ENCODE measurements around the gene CYP19A1.

CYP19A1 gene

DNA sequence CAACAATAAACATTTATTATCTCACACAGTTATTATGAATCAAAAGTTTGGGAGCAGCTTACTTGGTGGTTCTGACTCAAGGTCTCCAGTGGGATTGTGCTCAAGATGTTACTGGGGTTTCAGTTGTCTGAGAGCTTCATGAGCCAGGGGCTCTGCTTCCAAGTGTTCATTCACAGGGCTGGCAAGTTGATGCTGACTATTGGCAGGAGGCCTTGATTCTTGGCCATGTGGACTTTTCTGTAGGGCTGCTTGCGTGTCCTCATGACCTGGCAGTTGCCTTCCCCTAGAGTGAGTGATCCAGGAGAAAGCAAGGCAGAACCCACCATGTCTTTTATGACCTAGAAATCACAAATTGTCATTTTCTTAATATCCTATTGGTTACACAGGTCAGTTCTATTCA lies 156.5 kb downstream of the CYP19A1 start:
- ATAC-seq (ENCODE audit: low read depth) (no peak), DNase-seq (ENCODE audit: low spot score) (no peak)
- peaks cover 3% of the 10 kb centered on the region for H3K27me3 ChIP-seq (ENCODE audit: insufficient read depth, poor library complexity, severe bottlenecking)
- no peak for TF ChIP-seq CTCF (IDR thresholded peaks at IDR 0.05; ENCODE audit: poor library complexity, severe bottlenecking)
- no peak overlapping the region for H3K4me3 ChIP-seq (ENCODE audit: severe bottlenecking)
- no peaks in the 10 kb centered on the region for H3K36me3 ChIP-seq (ENCODE audit: low read depth)
- no peak overlapping the region for H3K27ac ChIP-seq (ENCODE audit: poor library complexity, severe bottlenecking)
- H3K4me1 ChIP-seq (ENCODE audit: insufficient read depth, poor library complexity, severe bottlenecking): no peaks in the 10 kb centered on the region
- H3K9me3 ChIP-seq (ENCODE audit: severe bottlenecking): no peaks in the 10 kb centered on the region

GRCh38 chr15:51181221-51181620 lies 157.2 kb downstream of the CYP19A1 start:
- H3K4me3 ChIP-seq (ENCODE audit: severe bottlenecking): no peak overlapping the region
- no peak overlapping the region for H3K27ac ChIP-seq (ENCODE audit: poor library complexity, severe bottlenecking)
- ATAC-seq (ENCODE audit: low read depth) (no peak), DNase-seq (ENCODE audit: low spot score) (no peak)
- H3K36me3 ChIP-seq (ENCODE audit: low read depth): no peaks in the 10 kb centered on the region
- no peaks in the 10 kb centered on the region for H3K4me1 ChIP-seq (ENCODE audit: insufficient read depth, poor library complexity, severe bottlenecking)
- no peaks in the 10 kb centered on the region for H3K9me3 ChIP-seq (ENCODE audit: severe bottlenecking)
- TF ChIP-seq CTCF (IDR thresholded peaks at IDR 0.05; ENCODE audit: poor library complexity, severe bottlenecking): no peak
- peaks cover 3% of the 10 kb centered on the region for H3K27me3 ChIP-seq (ENCODE audit: insufficient read depth, poor library complexity, severe bottlenecking)

DNA sequence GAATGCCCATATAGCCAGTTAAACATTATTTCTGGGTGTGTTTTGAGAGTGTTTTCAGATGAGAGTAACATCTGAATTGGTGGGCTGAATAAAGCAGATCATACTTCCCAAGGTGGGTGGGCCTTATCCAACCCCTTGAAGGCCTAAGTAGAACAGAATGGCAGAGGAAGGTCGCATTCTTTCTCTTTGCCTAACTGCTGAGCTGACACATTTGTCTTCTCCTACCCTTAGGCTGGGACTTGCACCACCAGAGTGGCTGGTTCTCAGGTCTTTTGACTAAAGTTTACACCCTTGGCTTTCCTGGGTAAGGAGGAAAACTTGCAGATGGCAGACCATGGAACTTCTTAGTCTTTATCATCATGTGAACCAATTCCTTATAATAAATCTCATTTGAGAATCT lies 157.9 kb downstream of the CYP19A1 start:
- no peak overlapping the region for H3K27ac ChIP-seq (ENCODE audit: poor library complexity, severe bottlenecking)
- TF ChIP-seq CTCF (IDR thresholded peaks at IDR 0.05; ENCODE audit: poor library complexity, severe bottlenecking): no peak
- no peaks in the 10 kb centered on the region for H3K9me3 ChIP-seq (ENCODE audit: severe bottlenecking)
- no peaks in the 10 kb centered on the region for H3K36me3 ChIP-seq (ENCODE audit: low read depth)
- no peak overlapping the region for H3K4me3 ChIP-seq (ENCODE audit: severe bottlenecking)
- DNase-seq (ENCODE audit: low spot score): no peak
- H3K4me1 ChIP-seq (ENCODE audit: insufficient read depth, poor library complexity, severe bottlenecking): no peaks in the 10 kb centered on the region
- peaks cover 3% of the 10 kb centered on the region for H3K27me3 ChIP-seq (ENCODE audit: insufficient read depth, poor library complexity, severe bottlenecking)
- no peak for ATAC-seq (ENCODE audit: low read depth)

- no peak for ATAC-seq (ENCODE audit: low read depth)
Measured at GRCh38 chr15:51180011-51180410, 158.4 kb downstream of the CYP19A1 start.

GRCh38 chr15:51172193-51172592 lies 166.2 kb downstream of the CYP19A1 start:
- no peaks in the 10 kb centered on the region for H3K36me3 ChIP-seq (ENCODE audit: low read depth)
- TF ChIP-seq CTCF (IDR thresholded peaks at IDR 0.05; ENCODE audit: poor library complexity, severe bottlenecking): no peak
- no peak overlapping the region for H3K4me3 ChIP-seq (ENCODE audit: severe bottlenecking)
- DNase-seq (ENCODE audit: low spot score) (no peak), ATAC-seq (ENCODE audit: low read depth) (no peak)
- no peaks in the 10 kb centered on the region for H3K27me3 ChIP-seq (ENCODE audit: insufficient read depth, poor library complexity, severe bottlenecking)
- H3K4me1 ChIP-seq (ENCODE audit: insufficient read depth, poor library complexity, severe bottlenecking): peaks cover 3% of the 10 kb centered on the region
- no peaks in the 10 kb centered on the region for H3K9me3 ChIP-seq (ENCODE audit: severe bottlenecking)
- no peak overlapping the region for H3K27ac ChIP-seq (ENCODE audit: poor library complexity, severe bottlenecking)

More at GRCh38 chr15:51180011-51180410, 158.4 kb downstream of the CYP19A1 start:
- H3K27me3 ChIP-seq (ENCODE audit: insufficient read depth, poor library complexity, severe bottlenecking): no peaks in the 10 kb centered on the region
- H3K27ac ChIP-seq (ENCODE audit: poor library complexity, severe bottlenecking): no peak overlapping the region
- H3K9me3 ChIP-seq (ENCODE audit: severe bottlenecking): no peaks in the 10 kb centered on the region
- TF ChIP-seq CTCF (IDR thresholded peaks at IDR 0.05; ENCODE audit: poor library complexity, severe bottlenecking): no peak
- DNase-seq (ENCODE audit: low spot score): no peak
- H3K4me1 ChIP-seq (ENCODE audit: insufficient read depth, poor library complexity, severe bottlenecking): no peaks in the 10 kb centered on the region
- H3K4me3 ChIP-seq (ENCODE audit: severe bottlenecking): no peak overlapping the region
- H3K36me3 ChIP-seq (ENCODE audit: low read depth): no peaks in the 10 kb centered on the region

All from RWPE2 (cell line).